Stimulated activated CD8-positive, alpha-beta memory T cell treated with anti-CD3 and anti-CD28 coated beads, Interleukin-4, amount 100 ng/mL, for 1 hour (primary cell): Measurements from ENCODE around the gene MOB3A.

Source experiments
- DNase-seq, 2 donors: peaks; one replicate each; pipeline ENCODE4 v3.0.0-alpha.2; 2020; ENCODE audit warnings: low read depth in 2 of 2, low spot score in 1 of 2

The MOB3A gene

GRCh38 chr19:2047076-2047448, 49.1 kb downstream of the MOB3A start:
- no peak for DNase-seq

DNA sequence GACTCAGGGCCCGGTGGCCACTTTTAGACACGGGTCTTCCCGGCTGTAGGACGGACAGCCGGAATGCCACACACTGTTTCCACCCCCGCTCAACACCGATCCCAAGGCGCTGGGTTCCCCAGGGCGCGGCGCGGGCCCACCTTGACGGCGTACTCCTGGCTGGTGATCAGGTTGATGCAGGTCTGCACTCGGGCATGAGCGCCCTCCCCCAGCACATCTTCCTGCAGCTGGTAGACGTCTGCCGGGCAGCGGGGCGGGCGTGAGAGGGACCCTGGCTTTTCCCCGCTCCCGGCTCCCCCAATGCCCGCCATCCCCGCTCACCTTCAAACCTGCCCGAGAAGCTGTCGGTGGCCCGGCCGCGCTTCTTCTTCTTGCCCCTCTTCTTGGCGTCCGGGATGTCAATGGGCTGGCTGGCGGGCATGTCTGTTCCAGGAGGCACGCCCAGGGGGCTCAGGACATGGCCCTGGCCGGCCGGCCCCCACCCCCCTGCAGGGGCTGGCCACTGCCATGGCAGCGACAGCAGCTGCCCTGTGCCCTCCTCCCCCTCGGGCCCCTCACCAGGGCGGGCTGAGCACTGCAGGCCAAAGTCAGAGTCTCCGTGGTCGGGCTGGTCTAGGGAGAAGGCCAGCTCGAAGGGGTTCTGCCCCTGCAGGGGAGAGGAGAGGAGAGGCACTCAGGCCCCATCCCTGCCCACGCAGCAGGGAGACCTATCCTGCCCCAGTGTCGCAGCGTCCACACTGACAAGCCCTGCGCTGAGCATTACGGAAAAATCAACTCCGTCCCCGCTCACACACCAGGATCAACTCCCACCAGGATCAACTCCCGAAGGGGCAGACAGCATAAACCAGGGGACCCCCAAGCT, 49.8 kb downstream of the MOB3A start:
- DNase-seq: no peak

DNA sequence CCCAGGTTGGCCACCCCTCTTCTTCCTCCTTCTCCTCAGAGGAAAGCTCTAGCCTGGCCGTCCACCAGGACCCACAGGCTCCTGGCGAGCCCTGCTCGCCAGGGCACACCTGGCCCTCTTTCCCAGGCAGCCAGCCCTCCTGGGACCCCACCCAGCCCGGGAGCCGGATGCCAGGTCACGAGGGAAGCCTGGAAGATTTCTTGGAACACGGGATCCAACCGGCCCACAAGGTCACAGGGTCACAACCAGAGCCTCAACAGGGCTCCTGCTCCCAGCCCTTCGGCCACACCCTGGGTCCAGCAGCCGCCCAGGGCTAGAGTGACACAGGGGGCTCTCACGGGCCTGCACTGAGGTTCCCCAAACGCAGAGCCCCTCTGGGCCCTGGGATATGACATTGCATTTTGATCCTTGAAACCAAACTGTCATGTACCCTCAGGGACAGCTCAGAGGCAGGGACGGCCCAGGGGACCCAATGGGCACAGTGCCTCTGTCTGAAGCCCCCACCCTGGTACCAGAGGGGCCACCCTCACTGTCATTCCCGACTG, 50.6 kb downstream of the MOB3A start:
- no peak for DNase-seq

GRCh38 chr19:2044709-2045500, 51.2 kb downstream of the MOB3A start:
- no peak for DNase-seq

DNA sequence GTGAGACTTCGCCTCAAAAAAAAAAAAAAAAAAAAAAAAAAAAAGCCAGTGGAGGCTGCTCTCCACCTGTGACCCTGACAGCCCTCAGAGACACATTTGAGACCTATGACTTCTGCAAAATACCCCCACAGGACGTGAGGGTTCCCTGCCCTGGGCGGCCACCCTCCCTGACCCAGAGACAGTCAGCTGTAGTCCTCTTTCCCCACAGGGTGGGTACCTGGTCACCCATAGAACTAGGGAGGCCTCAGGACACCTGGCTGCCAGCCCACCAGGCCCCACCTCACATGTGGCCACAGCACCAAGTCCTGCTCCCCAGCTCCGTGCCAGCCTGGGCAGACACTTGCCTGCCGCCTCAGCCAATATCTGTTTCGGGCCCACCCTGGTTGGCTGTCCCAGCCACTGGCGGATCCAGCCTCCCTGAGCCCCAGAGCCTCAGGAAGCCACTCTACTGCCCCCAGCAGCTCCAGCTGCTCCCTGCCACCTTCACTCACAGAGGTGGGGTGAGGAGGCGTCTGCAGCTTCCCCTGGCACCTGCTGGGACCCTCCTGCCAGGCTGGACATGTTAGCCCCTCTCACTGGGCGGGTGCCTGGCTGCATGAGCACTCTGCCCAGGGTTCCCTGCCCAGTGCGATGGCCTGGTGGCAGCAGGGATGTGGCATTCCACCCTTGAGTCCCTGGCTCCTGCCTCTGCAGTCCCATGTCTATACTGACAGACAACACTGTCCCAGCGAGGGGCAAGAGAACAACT, 52.0 kb downstream of the MOB3A start:
- no peak for DNase-seq

DNA sequence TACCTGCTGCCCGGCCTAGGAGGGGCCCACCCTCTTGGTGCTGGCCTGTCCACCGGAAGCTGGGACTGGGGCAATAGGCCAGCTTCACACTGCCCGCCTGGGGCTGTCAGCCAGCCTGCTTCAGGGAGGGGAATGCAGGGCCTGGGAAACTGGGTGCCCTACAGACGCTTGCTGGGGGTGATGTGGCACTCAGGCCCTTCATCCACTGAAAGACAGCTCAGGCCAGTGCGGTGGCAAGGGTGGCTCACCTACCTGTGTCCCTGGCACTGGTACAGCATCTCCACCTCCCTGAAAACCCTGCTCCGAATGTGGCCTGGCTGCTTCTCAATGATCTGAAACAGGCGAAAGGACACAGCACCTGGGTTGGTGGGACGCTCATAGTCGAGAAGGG, 52.9 kb downstream of the MOB3A start:
- no peak for DNase-seq

GRCh38 chr19:2042485-2043250, 53.5 kb downstream of the MOB3A start:
- DNase-seq: no peak

DNA sequence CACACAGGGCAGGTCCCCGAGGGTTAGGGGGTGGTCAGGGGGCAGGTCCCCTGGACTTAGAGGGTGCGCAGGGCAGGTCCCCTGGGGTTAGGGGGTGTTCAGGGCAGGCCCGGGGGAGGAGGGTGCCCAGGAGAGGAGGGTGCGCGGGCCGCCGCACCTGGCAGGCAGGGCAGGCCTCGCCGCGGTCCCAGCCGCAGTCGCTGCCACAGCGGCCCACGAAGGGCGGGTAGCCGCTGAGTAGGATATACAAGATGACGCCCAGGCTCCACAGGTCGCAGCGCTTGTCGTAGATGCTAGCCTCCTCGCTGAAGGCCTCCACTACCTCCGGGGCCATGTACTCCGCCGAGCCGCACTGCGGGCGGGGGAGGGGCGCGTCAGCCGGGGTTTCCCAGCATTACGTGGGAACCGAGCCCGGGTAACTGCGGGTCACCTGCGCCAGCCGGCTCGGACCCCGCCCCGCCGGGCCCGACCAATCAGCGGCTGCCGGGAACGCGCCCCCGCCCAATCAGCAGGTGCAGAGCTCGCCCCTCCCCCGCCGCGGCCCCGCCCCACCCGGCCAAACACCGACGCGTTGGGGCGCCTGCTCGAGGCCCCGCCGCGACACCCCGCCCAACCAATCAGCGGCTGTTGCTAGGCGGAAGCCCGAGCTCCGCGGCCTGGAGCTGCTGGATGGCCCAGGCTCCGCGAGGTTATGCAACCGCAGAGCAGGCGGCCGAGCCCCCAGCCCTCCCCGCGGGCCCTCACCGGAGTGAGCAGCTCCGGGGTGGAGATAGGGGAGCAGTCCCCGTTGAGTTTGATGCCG, 54.2 kb downstream of the MOB3A start:
- DNase-seq: peak; percentile 99

DNA sequence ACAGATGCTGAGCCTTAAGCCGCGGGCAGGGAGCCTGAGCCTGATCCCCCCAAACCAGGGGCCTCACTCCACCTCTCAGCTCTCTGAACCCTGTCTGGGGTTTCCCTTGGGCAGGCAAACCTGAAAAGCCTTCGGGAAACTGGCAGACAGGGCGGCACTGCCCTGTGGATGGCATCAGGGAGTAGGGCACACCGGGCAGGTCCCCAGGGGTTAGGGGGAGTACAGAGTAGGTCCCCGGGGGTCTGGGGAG, 54.8 kb downstream of the MOB3A start:
- DNase-seq: no peak

GRCh38 chr19:2040647-2041432, 55.3 kb downstream of the MOB3A start:
- no peak for DNase-seq

GRCh38 chr19:2039959-2040646, 56.0 kb downstream of the MOB3A start:
- no peak for DNase-seq

GRCh38 chr19:2039089-2039958, 56.8 kb downstream of the MOB3A start:
- DNase-seq: no peak

- no peak for DNase-seq
Observed at GRCh38 chr19:2038284-2039088, 57.6 kb downstream of the MOB3A start.

GRCh38 chr19:2037651-2038255, 58.4 kb downstream of the MOB3A start:
- no peak for DNase-seq

GRCh38 chr19:2036424-2036823, 59.7 kb downstream of the MOB3A start:
- no peak for DNase-seq

- no peak for DNase-seq
Observed at GRCh38 chr19:2035590-2035991, 60.5 kb downstream of the MOB3A start.
